Measurements from ENCODE around the gene BNIP3. TPM values are rescaled to one million over a fixed set of nuclear protein-coding genes. Genes with fewer than 3 reads are reported as not detected.

BNIP3 gene
- total RNA-seq, 2 experiments from 2014 or later, result 207 to 216 TPM

DNA sequence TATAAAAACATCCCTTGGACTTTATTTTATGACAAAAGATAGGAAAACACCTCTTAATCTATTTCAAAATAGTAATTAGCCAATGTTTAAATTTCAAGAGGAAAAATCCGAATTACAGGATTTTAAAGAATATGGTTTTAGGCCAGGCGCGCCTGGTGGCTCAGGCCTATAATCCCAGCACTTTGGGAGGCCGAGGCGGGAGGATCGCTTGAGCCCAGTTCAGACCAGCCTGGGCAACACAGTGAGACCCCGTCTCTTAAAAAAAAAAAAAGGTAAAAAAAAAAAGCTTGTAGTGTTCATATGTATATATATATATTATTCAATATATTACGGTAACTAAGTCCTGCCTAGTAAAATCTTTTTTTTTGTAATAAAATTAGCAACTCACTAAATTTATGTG lies 1.4 kb downstream of the BNIP3 start:
- ATAC-seq (no peak), DNase-seq (no peak)
- H3K9me3 Mint-ChIP-seq, result no peaks in the 10 kb centered on the region
- H3K4me1 Mint-ChIP-seq (ENCODE audit: low read depth), result peaks cover 49% of the 10 kb centered on the region
- ChIA-PET CTCF (interaction anchor here (1.1 to 2.0 kb wide), 3 partner anchors 8 to 94 kb away, joined by 3 to 6 read pairs (median 5); no protein-coding TSS in a partner anchor), POLR2A (interaction anchor here (0.6 to 1.8 kb wide), 5 partner anchors 9 to 156 kb away, joined by 3 to 5 read pairs (median 4); no protein-coding TSS in a partner anchor)
- intact Hi-C loops (cut with micrococcal nuclease), result loop anchor here (5.0 kb wide), 1 partner anchor 78 kb away; the partner anchor contains the start of gene PPP2R2D
- H3K36me3 Mint-ChIP-seq (ENCODE audit: low read depth), result peaks cover 61% of the 10 kb centered on the region
- peak overlapping the region; percentile 91 for H3K4me3 Mint-ChIP-seq
- peak overlapping the region; percentile 64 for H3K27ac Mint-ChIP-seq
- TF ChIP-seq, protein P1, sequence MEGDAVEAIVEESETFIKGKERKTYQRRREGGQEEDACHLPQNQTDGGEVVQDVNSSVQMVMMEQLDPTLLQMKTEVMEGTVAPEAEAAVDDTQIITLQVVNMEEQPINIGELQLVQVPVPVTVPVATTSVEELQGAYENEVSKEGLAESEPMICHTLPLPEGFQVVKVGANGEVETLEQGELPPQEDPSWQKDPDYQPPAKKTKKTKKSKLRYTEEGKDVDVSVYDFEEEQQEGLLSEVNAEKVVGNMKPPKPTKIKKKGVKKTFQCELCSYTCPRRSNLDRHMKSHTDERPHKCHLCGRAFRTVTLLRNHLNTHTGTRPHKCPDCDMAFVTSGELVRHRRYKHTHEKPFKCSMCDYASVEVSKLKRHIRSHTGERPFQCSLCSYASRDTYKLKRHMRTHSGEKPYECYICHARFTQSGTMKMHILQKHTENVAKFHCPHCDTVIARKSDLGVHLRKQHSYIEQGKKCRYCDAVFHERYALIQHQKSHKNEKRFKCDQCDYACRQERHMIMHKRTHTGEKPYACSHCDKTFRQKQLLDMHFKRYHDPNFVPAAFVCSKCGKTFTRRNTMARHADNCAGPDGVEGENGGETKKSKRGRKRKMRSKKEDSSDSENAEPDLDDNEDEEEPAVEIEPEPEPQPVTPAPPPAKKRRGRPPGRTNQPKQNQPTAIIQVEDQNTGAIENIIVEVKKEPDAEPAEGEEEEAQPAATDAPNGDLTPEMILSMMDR (IDR thresholded peaks at IDR 0.05), result no peak
- H3K27me3 Mint-ChIP-seq, result no peaks in the 10 kb centered on the region

DNA sequence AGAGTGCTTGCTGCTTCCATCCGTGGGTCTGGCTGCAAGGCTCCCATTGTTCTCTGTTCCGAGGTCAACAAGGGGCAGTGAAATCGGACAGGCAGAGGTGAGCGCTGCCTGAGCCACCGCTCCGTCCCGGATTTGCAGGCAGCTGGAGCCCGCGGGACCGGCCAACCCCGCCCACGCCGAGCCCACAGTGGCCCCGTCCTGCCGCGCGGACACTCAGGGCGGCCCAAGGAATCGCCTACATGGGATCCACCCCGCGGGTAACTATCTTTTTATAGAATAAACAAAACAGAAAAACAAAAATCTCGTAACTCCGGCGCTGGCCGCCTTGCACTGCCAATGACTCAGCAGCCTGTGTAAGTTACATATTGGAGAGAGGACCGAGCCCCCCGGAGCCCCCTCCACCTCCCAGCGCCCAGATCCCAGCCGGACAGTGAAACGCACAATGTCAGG lies 1.9 kb downstream of the BNIP3 start:
- H3K27me3 Mint-ChIP-seq, result no peaks in the 10 kb centered on the region
- no peaks in the 10 kb centered on the region for H3K9me3 Mint-ChIP-seq
- intact Hi-C loops (cut with micrococcal nuclease), result loop anchor here (5.0 kb wide), 1 partner anchor 78 kb away; the partner anchor contains the start of gene PPP2R2D
- ChIA-PET POLR2A (no interaction called here), CTCF (no interaction called here)
- H3K27ac Mint-ChIP-seq, result peak overlapping the region; percentile 81
- DNase-seq (no peak), ATAC-seq (no peak)
- peak overlapping the region; percentile 91 for H3K4me3 Mint-ChIP-seq
- TF ChIP-seq, protein P1 (IDR thresholded peaks at IDR 0.05), result no peak
- peaks cover 53% of the 10 kb centered on the region for H3K4me1 Mint-ChIP-seq (ENCODE audit: low read depth)
- peaks cover 63% of the 10 kb centered on the region for H3K36me3 Mint-ChIP-seq (ENCODE audit: low read depth)

DNA sequence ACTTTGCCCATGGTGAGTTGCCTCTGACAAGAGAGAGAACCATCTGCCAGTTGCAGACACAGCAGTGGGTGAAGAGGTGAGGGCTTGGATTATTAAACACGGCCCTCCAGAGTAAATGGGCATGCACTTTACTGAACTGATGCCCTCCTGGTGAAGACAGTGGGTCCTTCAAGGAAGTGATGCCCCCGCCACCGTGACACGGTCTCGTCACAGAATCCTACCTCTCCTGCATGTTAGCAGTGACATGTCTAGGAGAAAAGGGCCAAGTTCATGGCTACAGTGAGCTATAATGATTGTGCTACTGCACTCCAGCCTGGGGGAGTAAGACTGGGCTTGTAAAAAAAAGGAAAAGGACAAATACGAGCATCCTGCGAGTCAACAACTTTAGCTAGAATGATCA lies 2.4 kb downstream of the BNIP3 start:
- ATAC-seq (no peak), DNase-seq (no peak)
- ChIA-PET CTCF (interaction anchor here (1.5 kb wide), 1 partner anchor 94 kb away, joined by 8 read pairs; no protein-coding TSS in a partner anchor), POLR2A (no interaction called here)
- TF ChIP-seq, protein P1 (IDR thresholded peaks at IDR 0.05), result no peak
- Mint-ChIP-seq H3K27ac (peak overlapping the region; percentile 81), H3K4me3 (peak overlapping the region; percentile 91), H3K27me3 (no peaks in the 10 kb centered on the region), H3K4me1 (ENCODE audit: low read depth) (peaks cover 58% of the 10 kb centered on the region), H3K36me3 (ENCODE audit: low read depth) (peaks cover 68% of the 10 kb centered on the region), H3K9me3 (no peaks in the 10 kb centered on the region)
- intact Hi-C loops (cut with micrococcal nuclease), result no loop called here

DNA sequence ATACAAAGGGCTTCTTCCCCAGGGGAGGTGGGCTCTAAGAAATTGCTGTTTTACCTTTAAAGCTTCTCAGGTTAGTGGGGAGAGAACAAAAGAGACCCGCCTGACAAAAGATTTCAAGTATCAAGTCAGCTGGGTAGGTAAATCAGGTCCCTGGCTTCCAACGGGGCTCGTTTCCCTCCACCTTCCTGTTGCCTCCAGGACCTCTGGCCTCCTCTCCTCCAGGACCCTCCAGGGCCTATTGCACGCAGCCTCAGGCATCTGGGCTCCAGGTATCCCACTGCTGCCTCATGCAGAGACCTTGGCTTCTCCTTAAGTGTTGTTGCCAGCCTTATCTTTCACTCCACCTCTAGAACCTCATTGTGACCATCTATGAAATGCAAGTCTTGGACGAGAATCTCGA lies 2.9 kb downstream of the BNIP3 start:
- peak overlapping the region; percentile 91 for H3K4me3 Mint-ChIP-seq
- intact Hi-C loops (cut with micrococcal nuclease), result no loop called here
- CTCF ChIA-PET, result interaction anchor here (1.5 kb wide), 1 partner anchor 93 kb away, joined by 8 read pairs; no protein-coding TSS in a partner anchor
- TF ChIP-seq, protein P1 (IDR thresholded peaks at IDR 0.05), result no peak
- ATAC-seq, result no peak
- POLR2A ChIA-PET, result no interaction called here
- no peak for DNase-seq
- peak overlapping the region; percentile 81 for H3K27ac Mint-ChIP-seq
- H3K27me3 Mint-ChIP-seq, result no peaks in the 10 kb centered on the region
- no peaks in the 10 kb centered on the region for H3K9me3 Mint-ChIP-seq
- peaks cover 72% of the 10 kb centered on the region for H3K36me3 Mint-ChIP-seq (ENCODE audit: low read depth)
- peaks cover 63% of the 10 kb centered on the region for H3K4me1 Mint-ChIP-seq (ENCODE audit: low read depth)

DNA sequence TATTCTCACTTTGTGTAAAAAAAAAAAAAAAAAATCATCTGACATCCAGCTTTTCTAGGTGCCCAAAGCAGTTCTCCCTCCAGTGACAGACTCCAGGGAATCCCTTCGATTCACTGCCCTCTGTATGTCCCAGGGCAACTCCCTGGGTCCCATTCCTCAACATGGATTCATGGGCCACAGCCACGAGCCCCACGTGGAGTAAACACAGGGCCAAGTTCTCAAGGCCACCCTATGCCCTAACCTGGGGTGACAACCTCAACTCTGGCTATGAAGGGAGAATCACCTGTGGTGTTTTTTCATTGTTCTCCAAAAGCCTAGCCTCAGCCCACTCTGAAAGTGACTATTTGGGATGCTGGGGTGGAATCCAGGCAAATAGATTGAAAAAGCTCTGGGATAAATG lies 3.4 kb downstream of the BNIP3 start:
- DNase-seq (no peak), ATAC-seq (no peak)
- POLR2A ChIA-PET, result no interaction called here
- peaks cover 75% of the 10 kb centered on the region for H3K36me3 Mint-ChIP-seq (ENCODE audit: low read depth)
- no peaks in the 10 kb centered on the region for H3K9me3 Mint-ChIP-seq
- CTCF ChIA-PET, result interaction anchor here (1.5 kb wide), 1 partner anchor 93 kb away, joined by 8 read pairs; no protein-coding TSS in a partner anchor
- no peaks in the 10 kb centered on the region for H3K27me3 Mint-ChIP-seq
- H3K4me3 Mint-ChIP-seq, result peak overlapping the region; percentile 91
- TF ChIP-seq, protein P1 (IDR thresholded peaks at IDR 0.05), result no peak
- peaks cover 64% of the 10 kb centered on the region for H3K4me1 Mint-ChIP-seq (ENCODE audit: low read depth)
- H3K27ac Mint-ChIP-seq, result peak overlapping the region; percentile 66
- intact Hi-C loops (cut with micrococcal nuclease), result no loop called here

Data from activated CD8-positive, alpha-beta T cell treated with anti-CD3 and anti-CD28 coated beads for 36 hours (primary cell).